ENCODE results near the gene HDAC5.
"Not testable (repeated sequence)": the region's sequence is repeated elsewhere in the genome, so short reads cannot be mapped to it uniquely, and the experiment has no call there.

The HDAC5 gene

DNA sequence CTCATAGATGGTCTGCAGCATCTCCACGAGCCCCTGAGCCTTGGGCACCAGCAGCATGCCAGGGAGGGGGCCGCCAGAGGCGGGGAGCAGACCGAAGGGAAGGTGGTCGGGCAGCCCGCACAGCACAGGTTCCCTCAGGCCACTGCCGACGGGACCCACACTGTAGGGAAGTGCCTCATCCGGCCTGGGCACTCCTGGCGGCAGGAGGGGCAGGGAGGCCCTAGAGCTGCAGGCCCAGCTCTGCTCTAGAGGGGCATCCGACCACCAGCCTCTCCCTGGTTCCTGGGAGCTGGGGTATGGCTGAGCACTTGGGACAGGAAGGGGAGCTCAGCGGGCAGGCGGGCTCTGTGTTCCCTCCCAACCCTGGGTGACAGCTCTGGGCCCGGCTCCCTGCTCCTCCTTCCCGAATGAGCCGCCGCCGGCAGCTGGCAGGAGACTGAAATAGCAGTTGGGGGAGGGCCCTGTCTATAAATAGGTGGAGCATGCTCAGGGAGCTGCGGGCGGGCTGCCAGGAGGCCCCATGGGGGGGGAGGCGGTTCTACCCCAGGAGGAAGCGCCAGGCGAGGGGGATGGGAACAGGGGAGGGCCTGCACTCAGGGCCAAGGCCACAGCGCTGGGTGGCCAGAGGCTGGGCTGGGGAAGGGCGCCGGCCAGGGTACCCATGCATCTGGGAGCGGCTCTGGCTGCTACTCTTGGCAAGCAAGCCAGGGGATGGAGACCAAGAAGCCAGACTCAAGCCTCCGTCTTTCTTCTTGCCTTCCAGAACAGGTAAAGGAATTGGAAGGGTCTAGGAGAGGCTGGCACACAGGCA is 12.4 kb downstream of the HDAC5 start:
- DNase-seq = peak; percentile 58

DNA sequence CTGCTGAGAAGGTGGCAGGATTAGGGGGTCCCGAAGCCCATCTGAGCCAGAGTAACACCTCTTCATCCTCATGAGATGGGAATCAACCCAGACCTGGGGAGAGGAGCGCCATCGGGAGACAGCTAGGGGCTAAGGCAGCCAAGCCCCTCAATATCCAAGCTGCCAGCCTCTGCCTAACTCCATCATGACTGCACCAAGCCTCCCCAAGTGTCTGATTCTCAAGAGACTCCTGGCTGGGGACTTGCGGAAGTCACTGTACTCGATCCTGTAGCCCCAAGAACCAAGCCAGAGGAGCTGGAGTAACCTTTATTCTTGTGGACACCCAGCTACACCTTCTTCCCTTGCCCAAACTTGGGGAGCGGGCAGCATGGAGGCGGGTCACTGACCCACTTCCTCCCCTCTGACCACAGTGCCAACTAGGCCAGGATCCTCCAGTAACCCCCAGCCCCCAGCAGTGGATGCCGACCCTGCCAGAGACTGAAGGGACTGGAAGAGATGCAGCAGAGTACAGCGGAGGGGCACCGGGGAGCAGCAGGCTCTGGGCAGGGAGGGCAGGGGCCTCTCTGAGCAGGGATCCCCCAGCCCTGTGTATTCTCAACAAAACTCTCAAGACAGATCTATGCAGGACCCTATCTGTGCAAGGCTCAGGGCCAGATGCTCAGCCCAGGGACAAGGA is 13.3 kb downstream of the HDAC5 start:
- no peak for DNase-seq

DNA sequence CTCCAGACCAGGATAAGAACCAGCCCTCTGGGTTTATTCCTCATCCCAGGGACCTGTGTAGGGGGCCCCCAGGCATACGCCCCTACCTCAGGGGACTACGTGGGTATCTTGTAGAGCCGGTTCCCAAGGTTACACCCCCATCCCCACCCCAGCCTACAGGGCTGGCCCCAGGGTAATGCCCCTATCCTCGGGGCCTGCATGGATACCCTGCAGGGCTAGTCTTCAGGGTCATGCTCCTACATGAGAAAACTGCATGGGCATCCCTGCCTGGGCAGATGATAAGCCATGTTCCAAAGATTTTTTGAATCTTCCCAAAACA is 14.2 kb downstream of the HDAC5 start:
- no peak for DNase-seq

DNA sequence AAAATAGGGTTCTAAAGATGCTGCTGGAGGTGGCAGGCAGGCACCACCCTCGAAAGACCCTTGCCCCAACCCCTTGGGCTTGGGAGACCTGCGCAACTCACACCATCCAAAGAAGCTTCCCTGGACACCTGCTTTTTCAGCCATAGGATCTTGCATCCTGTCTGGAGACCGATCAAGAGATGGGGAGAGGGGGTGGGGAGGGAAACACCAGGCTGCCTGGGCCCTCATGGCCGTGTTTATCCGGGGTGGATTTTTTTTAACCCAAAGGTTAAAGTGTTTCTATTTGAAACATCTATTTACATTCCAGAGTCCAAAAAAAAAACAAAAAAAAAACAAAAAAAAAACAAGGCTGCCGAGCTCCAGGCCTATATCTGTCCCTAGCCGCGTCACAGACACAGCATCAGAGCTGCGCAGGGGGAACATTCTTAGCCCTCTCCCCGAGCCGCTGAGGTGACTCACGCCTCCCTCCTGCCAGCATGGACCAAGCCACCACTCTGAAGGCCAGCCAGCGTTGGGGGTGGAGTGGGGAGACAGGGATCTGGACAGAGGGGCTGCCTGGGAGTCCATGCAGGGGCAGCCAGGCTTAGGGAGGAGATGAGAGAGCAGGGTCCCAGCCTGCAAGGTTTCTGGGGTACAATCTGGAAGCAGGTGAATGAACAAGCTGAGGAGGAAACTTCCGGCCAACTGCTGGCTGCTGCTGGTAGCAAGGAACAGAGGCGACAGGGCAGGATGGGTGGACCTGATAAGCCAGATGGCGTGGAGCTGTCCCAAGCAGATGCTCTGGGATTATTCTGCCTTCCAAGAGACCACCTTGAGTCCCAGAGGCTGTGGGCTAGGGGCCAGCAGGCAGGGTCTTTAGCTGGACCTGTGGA is 14.8 kb downstream of the HDAC5 start:
- DNase-seq = no peak

DNA sequence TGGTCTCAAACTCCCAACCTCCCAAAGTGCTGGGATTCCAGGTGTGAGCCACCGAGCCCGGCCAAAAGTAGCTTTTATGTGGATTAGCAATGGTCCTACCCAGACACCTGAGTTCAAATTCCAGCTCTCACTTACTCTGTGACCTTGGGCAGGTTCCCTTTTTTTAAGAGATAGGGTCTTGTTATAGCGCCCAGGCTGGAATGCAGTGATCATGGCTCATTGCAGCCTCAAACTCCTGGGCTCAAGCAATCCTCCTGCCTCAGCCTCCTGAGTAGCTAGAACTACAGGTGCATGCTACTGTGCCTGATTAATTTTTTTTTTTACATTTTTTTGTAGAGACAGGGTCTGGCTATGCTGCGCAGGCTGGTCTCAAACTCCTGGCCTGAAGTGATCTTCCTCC is 16.6 kb downstream of the HDAC5 start:
- no peak for DNase-seq

DNA sequence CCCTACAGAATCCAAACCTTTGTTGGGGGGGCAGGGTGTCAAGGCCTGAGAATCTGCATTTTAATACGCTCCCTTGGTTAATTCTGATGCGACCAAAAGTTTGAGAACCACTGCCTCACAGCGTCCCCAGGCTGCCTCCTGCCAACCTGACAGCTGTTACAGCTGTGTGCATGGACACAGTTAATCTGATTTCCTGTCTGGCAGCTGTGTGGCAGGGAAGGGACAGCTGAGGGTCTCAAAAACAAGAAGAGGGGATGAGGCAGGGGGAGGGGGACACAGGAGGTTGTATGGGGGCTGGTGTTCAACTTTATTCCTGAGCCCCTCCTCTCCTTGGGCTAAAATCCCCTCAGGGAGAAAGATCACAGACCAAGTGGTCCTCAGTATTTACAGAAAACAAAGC is 17.5 kb downstream of the HDAC5 start:
- DNase-seq = no peak

DNA sequence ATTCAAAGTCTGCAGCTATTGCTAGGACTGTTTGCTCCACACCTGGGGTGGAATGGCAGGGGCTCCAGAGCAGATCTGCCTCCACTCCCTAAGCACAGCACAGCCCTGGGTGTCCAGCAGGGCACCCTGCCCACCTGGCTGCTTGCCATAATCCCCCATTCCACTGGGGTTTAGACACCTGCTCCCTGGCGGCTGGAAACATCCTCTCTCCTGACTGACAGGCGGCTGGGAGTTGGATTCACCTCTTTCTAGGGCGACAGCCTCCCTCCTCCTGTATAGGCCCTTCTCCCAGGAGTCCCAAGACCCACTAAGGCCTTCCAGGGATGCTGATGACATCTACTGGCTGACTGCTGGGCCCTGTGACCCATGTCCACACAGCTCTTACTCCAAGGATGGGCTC is 18.0 kb downstream of the HDAC5 start:
- no peak for DNase-seq

DNA sequence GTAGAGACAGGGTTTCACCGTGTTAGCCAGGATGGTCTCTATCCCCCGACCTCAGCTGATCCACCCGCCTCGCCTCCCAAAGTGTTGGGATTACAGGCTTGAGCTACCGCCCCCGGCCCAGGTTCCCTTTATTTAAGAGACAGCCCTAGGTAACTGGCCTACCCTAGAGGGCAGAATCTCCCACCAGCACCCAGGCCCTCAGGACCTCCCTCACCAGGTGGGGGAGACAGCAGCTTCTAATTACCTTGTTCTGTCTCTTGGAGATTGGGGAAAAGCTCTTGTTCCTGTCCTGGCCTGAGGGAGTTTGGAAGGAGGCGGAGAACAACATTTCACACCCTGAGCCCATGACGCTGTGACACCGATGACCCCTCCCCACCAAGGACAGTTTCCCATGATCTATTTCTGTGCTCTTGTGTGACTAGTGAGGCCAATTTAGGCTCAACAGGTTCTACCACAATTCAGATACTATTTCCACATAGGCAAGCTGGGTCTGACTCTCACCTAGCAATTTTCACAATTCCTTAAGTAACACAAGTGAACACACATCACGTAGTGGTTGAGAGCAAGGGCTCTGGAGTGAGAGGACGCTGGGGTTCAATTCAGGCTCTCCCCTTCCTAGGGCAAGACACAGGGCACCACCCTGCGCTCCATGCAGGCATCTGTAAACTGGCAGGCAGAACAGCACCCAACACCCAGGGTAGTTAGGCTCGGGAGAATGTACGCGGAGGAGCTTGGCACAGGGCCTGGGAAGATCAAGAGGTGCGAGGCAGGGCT is 20.4 kb downstream of the HDAC5 start:
- DNase-seq = no peak

DNA sequence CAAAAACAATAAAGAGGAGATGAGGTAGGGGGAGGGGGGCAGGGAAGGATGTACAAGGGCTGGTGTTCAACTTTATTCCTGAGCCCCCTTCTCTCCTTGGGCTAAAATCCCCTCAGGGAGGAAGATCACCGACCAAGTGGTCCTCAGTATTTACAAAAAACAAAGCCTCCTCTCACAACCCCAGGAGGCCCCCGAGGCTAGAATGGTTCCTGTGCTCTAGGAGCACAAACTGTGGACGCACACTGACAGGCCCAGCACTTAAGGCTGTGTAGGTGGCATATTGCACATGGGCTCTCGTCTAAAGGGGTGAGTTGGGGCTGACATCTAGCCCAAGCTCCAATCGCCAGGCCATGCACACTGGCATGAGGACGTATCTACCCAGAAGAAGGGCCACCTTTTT is 21.6 kb downstream of the HDAC5 start:
- not testable (repeated sequence) for DNase-seq

DNA sequence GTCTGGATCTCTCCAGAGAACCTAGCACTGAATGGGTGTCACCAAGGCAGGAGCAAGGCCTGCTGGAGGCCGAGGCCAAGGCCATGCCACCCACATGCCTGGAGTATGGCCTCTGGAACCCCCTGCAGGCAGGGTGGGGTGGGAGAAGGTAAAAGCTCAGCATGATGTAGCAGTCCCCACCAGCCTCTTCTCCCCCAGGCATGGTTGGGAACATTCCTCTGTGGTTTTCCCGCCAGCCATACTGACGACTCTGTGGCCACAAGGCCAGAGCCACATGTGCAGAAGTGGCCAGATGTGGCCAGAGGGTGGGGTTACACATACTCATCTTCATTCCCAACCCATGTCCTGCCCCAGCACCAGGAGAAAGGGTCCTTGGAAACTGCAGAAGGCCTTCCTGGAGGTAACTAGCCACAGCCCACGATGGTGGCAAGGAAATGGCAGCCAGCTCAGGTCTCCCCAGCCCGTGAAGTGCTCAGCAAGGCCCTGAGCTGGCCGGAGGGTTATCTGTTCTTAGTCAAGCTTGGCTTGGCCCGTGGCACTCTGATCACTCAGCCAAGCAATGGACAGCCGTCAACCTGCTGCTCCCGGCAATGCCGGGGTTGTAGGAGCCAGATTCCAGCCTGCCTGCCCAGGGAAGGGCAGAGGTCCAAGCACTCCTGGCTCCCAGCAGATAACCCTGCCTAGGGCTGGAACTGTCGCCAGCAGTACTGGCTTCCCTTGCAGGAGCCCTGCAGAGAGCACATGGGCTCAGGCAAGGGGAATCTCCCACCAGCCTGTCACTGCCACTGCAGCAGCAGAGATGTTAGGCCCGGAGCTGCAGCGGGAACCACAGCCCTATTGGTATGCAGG is 26.1 kb downstream of the HDAC5 start:
- no peak for DNase-seq

DNA sequence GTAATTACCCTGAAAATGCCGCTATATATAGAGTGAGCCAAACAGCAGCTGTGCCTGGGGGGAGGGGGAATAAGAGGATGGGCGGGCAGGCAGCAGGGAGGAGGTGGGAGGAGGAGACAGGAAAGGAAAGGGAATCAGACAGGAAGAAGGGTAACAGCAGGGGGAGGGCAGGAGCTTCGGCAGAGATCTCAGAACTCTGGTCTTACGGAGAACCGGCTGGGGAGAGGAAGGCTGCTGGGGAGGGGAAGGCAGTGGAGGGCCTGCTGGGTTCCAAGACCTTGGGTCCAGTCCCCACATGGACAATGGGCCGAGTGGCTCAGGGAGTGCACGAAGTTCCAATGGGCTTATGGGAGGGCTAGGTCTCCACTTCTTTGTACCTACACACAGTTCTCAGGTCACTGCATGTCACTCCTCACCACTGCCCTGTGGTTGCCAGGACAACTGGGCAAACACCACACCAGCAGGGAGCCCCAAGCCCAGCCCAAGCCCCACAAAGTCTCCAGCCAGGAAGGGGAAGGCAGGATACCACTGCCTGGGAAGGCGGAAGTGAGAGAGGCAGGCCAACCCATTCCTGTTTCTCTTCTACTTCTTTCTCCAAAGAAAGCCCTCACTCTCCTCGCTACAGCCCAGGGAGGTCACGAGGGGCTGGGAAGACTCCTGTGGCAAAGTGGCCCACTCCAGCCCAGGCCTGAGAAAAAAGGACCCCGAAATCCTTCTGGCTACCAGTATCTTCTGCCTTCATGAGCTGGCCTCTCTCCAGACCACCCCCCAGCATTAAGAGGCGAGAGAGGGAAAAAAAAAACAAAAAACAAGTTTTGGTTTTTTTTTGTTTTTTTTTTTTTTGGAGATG is 27.6 kb downstream of the HDAC5 start:
- no peak for DNase-seq

DNA sequence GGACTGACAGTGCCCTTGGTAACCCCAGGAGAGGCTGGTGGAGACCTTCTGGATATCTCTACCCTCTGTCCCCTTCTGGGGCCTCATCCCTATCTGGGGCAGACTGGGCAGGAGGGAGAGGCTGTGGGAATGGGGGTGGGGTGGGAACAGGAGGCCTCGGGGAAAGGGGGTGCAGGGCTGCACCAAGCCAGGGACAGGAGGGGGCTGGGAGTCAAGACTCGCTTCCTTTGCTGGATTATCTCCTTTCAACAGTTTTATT is 28.1 kb downstream of the HDAC5 start:
- no peak for DNase-seq

DNA sequence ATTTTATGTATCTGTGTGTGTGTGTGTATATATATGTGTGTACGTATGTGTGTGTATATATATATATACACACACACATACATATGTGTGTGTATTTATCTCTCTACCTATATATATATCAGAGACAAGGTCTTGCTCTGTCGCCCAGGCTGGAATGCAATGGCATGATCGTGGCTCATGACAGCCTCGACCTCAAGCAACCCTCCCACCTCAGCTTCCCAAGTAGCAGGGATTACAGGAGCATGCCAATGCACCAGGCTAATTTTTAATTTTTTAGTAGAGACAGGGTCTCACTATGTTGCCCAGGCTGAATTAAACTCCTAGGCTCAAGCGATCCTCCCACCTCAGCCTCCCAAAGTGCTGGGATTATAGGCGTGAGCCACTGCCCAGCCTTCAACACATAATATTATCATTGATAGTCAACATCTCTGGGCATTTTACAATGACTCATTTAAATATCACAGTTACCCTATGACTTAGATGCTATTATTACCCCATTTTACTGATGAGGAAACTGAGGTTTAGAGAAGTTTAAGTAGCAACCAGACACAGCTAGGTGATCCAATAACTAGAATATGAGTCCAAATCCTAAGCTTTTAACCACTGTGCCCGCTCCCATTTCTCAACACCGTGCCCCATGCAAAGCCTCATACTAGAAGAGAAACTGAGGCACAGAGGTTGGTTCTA is 28.6 kb downstream of the HDAC5 start:
- no peak for DNase-seq

DNA sequence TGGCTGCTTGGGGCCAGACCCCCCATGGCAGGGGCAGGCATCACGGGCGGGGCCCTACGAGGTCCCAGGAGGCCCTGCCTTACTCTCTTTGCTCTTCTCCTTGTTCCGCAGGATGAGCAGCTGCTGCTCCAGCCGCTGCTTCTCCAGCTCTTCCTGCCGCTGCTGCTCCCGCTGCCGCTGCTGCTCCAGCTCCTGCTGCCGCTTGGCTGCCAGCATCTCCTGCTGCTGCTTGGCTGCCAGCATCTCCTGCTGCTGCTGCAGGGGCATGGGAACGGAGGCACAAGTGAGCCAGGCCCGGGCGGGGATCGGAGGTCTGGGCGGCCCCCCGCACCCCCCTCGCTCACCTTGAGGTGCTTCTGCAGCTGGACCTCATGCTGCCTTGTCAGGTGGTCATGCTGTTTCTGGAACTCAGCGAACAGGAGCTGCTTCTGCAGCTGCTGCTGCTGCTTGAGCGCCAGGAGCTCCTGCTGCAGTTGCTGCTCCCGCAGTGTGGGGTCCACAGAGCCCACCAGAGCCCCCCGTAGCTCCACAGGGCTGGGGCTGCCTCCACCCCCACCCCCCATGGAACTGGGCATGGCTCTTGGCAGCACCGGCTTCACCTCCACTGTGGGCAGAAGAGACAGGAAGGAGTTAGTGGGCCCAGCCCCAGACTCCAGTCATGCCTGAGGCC is 30.1 kb downstream of the HDAC5 start:
- DNase-seq = no peak

DNA sequence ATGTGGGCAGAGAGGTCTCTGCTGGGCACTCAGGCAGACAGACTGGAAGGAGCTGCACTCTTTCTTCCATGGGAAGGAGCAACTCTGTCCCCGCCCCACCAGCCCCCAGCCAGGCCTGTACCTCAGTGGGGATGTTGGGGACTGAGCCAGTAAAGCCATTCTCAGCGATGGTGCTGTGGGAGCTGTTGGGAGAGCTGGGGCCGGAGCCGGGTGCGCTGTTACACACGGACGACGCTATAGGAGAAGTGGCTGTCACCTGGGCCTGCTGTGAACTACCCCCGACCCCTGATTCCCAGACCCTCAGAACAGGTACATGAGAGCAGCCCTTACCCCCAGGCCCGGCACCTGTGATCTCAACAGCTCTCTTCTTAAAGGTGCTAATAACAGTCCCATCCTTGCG is 31.4 kb downstream of the HDAC5 start:
- no peak for DNase-seq

DNA sequence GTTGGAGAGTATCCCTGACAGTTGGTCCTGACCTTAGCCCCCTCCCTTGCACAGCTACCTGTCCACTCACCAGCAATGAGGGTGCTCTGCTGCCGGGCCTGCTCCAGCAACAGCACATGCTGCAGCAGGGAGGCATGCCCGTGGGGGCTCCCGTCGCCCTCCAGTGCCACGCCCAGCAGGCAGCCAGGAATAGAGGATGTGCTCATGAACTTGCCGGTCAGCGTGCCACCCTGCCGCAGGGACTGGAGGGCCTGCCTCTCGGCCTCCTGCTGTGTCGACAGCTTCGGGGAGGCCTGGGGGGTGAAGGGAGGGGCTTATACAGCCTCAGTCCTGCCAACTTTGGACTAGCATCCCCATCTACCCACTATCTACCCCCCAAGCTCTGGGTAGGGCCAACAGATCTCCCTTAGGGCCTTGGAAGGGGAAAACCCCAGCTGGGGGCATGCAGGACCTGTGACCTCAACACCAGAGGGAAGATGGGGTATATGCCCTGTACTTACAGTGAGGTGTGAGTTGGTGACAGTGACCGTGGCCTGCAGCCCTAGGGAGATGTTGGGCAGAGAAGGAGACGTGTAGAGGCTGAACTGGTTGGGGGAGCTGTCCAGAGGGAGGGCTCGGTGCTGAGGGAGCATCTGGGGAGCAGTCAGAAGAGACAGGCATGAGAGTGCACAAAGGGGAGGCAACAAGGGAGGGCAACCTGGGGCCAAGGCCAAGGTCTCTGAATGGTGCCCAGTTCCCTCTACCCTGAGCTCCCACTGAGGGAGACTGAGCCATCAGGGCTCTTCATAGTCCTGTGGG is 32.0 kb downstream of the HDAC5 start:
- no peak for DNase-seq

DNA sequence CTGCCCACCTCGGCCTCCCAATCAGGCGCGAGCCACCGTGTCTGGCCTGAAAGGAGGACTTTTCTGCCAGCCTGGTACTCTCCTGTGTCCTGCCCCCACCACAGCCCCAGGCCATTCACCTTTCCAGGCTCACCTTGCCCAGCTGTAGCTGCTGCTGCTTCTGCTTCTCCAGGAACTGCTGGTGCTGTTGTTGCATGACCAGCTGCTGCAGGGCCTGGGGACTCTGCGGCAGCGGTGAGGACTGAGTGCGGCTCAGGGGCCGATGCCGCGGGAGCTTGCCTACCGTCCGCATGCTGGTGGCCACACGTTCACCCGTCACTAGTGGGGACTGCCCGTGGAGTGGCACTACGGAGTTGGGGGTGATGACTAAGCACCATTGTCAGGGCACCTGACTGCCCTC is 35.2 kb downstream of the HDAC5 start:
- no peak for DNase-seq

DNA sequence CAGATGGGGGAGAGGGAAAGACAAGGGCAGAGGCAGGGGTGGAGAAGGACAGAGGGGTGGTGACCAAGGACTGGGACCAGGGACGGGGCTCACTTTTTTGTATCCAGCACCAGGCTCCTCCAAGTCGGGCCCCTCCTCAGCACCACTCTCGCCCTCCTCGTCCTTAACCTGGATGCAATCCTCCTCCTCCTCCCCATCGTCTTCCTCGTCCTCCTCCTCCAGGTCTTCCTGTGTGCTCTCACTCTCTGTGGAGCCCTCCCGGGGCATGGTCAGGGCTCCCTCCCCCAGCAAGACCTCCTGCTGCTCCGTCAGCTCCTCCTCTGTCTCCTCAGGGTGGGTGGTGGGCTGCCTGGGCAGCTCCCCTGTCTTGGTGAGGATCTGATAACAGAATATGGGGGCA is 36.1 kb downstream of the HDAC5 start:
- no peak for DNase-seq

Measured in activated naive CD4-positive, alpha-beta T cell treated with anti-CD3 and anti-CD28 coated beads, Interleukin-2, amount 50 U/mL, for 16 hours (primary cell).